IMR-90 (cell line): ENCODE measurements around the gene NADK. TPM values are rescaled to one million over a fixed set of nuclear protein-coding genes. Genes with fewer than 3 reads are reported as not detected.

Source experiments
- ATAC-seq: fragments of 200-7000 bp; cut with Tn5 transposase; 2 replicates; pipeline ENCODE4 v1.9.1; 2020; ENCODE audit warnings: low read depth, mild to moderate bottlenecking, moderate library complexity
- BruUV-seq: library from RNA; stranded (reverse); fragments of 400-500 nt; replicated peaks from 2 replicates; lab custom pipeline; 2021; lab: Mats Ljungman, UMichigan
- CTCF ChIA-PET: fragments of 300-600 bp; formaldehyde crosslinking; extraction: SDS; loops from one replicate; lab custom pipeline; 2021; ENCODE audit warnings: antibody characterized with exemption; lab: Yijun Ruan, JAX
- POLR2A ChIA-PET: fragments of 300-600 bp; sonication (Branson Sonifier 250); formaldehyde crosslinking; loops from one replicate; lab custom pipeline; 2022; ENCODE audit warnings: antibody characterized with exemption; ENCODE audit not compliant: unreplicated experiment; lab: Charles Lee
- DNase-seq: peaks from one replicate; pipeline ENCODE4 v3.0.0; 2013
- H2AFZ ChIP-seq: replicated peaks from 2 replicates; pipeline ENCODE3; 2013; ENCODE audit warnings: low read length, mild to moderate bottlenecking; ENCODE audit not compliant: poor library complexity
- H2AK5ac ChIP-seq: 2 replicates; pipeline ENCODE4 v1.6.1; 2013; ENCODE audit warnings: low read depth, low read length, inconsistent platforms
- H2AK9ac ChIP-seq: replicated peaks from 2 replicates; pipeline ENCODE3; 2013; ENCODE audit warnings: mild to moderate bottlenecking, low read depth, low read length, moderate library complexity; ENCODE audit not compliant: poor library complexity
- H2BK120ac ChIP-seq: 2 replicates; pipeline ENCODE4 v1.6.1; 2013; ENCODE audit warnings: low read depth, low read length, inconsistent platforms
- H2BK15ac ChIP-seq: 3 replicates; pipeline ENCODE4 v1.6.1; 2013; ENCODE audit warnings: low read depth, low read length, inconsistent platforms
- H2BK20ac ChIP-seq: 2 replicates; pipeline ENCODE4 v1.6.1; 2013; ENCODE audit warnings: low read depth, mild to moderate bottlenecking, inconsistent platforms, low read length, moderate library complexity
- H2BK5ac ChIP-seq: 2 replicates; pipeline ENCODE4 v1.6.1; 2013; ENCODE audit warnings: mild to moderate bottlenecking, low read depth, low read length, inconsistent platforms; ENCODE audit not compliant: poor library complexity, severe bottlenecking
- H3K14ac ChIP-seq: replicated peaks from 2 replicates; pipeline ENCODE4 v1.6.1; 2013; ENCODE audit warnings: low read depth, low read length, inconsistent platforms
- H3K18ac ChIP-seq: 2 replicates; pipeline ENCODE4 v1.6.1; 2013; ENCODE audit warnings: low read depth, low read length, control low read depth
- H3K23ac ChIP-seq: 2 replicates; pipeline ENCODE4 v1.6.1; 2013; ENCODE audit warnings: low read depth, low read length, inconsistent platforms
- H3K27ac ChIP-seq: 2 replicates; pipeline ENCODE4 v1.5.1; 2013; ENCODE audit warnings: mild to moderate bottlenecking, control low read depth, low read length; ENCODE audit not compliant: insufficient read depth
- H3K27me3 ChIP-seq: 2 replicates; pipeline ENCODE4 v1.6.1; 2013; ENCODE audit warnings: low read length; ENCODE audit not compliant: control insufficient read depth, insufficient read depth
- H3K36me3 ChIP-seq: 2 replicates; pipeline ENCODE4 v1.6.1; 2013; ENCODE audit warnings: low read length, mixed read lengths; ENCODE audit not compliant: control insufficient read depth, insufficient read depth
- H3K4ac ChIP-seq: 2 replicates; pipeline ENCODE4 v1.6.1; 2013; ENCODE audit warnings: low read depth, low read length, inconsistent platforms
- H3K4me1 ChIP-seq: 2 replicates; pipeline ENCODE4 v1.6.1; 2013; ENCODE audit warnings: low read length, mixed read lengths; ENCODE audit not compliant: control insufficient read depth, insufficient read depth
- H3K4me2 ChIP-seq: 2 replicates; pipeline ENCODE4 v1.6.1; 2013; ENCODE audit warnings: low read depth, mild to moderate bottlenecking, control low read depth, low read length, moderate library complexity
- H3K4me3 ChIP-seq: 2 replicates; pipeline ENCODE4 v1.5.1; 2013; ENCODE audit warnings: low read depth, mild to moderate bottlenecking, control low read depth, low read length, moderate library complexity; ENCODE audit not compliant: insufficient read depth
- H3K56ac ChIP-seq: 2 replicates; pipeline ENCODE4 v1.6.1; 2013; ENCODE audit warnings: low read length, inconsistent platforms; ENCODE audit not compliant: insufficient read depth; ENCODE audit errors: extremely low read depth
- H3K79me1 ChIP-seq, 2 experiments: 2 replicates each; pipeline ENCODE4 v1.6.1; 2013; ENCODE audit warnings: low read length in 2 of 2, inconsistent platforms in 1 of 2, low read depth in 1 of 2
- H3K9ac ChIP-seq: 2 replicates; pipeline ENCODE4 v1.6.1; 2013; ENCODE audit warnings: low read depth, low read length, control low read depth
- H3K9me1 ChIP-seq: 2 replicates; pipeline ENCODE4 v1.6.1; 2013; ENCODE audit warnings: low read length, inconsistent platforms; ENCODE audit not compliant: insufficient read depth
- H3K9me3 ChIP-seq: 2 replicates; pipeline ENCODE4 v1.6.1; 2013; ENCODE audit warnings: low read length; ENCODE audit not compliant: control insufficient read depth, insufficient read depth
- H4K20me1 ChIP-seq: 2 replicates; pipeline ENCODE4 v1.6.1; 2013; ENCODE audit warnings: low read length, inconsistent platforms; ENCODE audit not compliant: insufficient read depth
- H4K5ac ChIP-seq: 2 replicates; pipeline ENCODE4 v1.6.1; 2013; ENCODE audit warnings: mild to moderate bottlenecking, low read depth, low read length, control low read depth
- H4K8ac ChIP-seq, 2 experiments: 2 replicates each; pipeline ENCODE4 v1.6.1; 2013; ENCODE audit warnings: low read depth in 2 of 2, low read length in 2 of 2, control low read depth in 1 of 2, inconsistent platforms in 1 of 2
- H4K91ac ChIP-seq: 2 replicates; pipeline ENCODE4 v1.6.1; 2013; ENCODE audit warnings: low read depth, low read length, inconsistent platforms; ENCODE audit not compliant: insufficient read depth
- CEBPB ChIP-seq: IDR thresholded peaks from 2 replicates; pipeline ENCODE4 v1.6.1; 2012; ENCODE audit warnings: low read depth, low read length, improper control_type of control experiment
- MAFK ChIP-seq: IDR thresholded peaks from 2 replicates; pipeline ENCODE4 v1.6.1; 2012; ENCODE audit warnings: low read depth, low read length, improper control_type of control experiment
- NFE2L2 ChIP-seq: fragments of 150-350 bp; IDR thresholded peaks from 2 replicates; pipeline ENCODE4 v1.6.1; 2016; ENCODE audit warnings: low read depth, mild to moderate bottlenecking, low read length
- RCOR1 ChIP-seq: IDR thresholded peaks from 2 replicates; pipeline ENCODE4 v1.6.1; 2012; ENCODE audit warnings: mild to moderate bottlenecking, low read length, improper control_type of control experiment; ENCODE audit not compliant: insufficient replicate concordance
- RFX5 ChIP-seq: IDR thresholded peaks from 2 replicates; pipeline ENCODE4 v1.8.0; 2012; ENCODE audit warnings: low read depth, mild to moderate bottlenecking, low read length, moderate library complexity
- WGBS, 2 experiments: methylation state at CpG; one replicate each; pipeline versions ENCODE4 v1.1.5 to v1.1.7; 2013; ENCODE audit warnings: missing lambda C conversion rate in 2 of 2; ENCODE audit not compliant: insufficient read length in 1 of 2; ENCODE audit errors: extremely low coverage in 2 of 2; 5-methylcytosine and 5-hydroxymethylcytosine counted together
- dilution Hi-C: fragments of 300-500 bp; cut with HindIII; formaldehyde crosslinking; loops from one replicate; pipeline ENCODE4 v1.14.3; 2018; ENCODE audit warnings: low sequenced_read_pairs; ENCODE audit not compliant: unreplicated experiment
- in situ Hi-C: fragments of 300-500 bp; cut with MboI; formaldehyde crosslinking; loops from 3 replicates; pipeline ENCODE4 v1.14.3; 2019; ENCODE audit warnings: low sequenced_read_pairs, inconsistent platforms, mixed read lengths
- intact Hi-C: fragments of 100-400 bp; cut with micrococcal nuclease; formaldehyde crosslinking; loops from 2 replicates; pipeline ENCODE4 v1.10.0; 2022
- polyA plus RNA-seq, 3 experiments: library from polyadenylated mRNA; depleted of rRNA; stranded (reverse); fragments of >200 nt; gene quantifications; 2 replicates each; pipeline ENCODE4 v1.2.3, GENCODE V29; 2012; ENCODE audit warnings: low replicate concordance in 1 of 3
- total RNA-seq: library from RNA; depleted of rRNA; stranded (reverse); fragments of >200 nt; gene quantifications from 2 replicates; pipeline ENCODE4 v1.2.3, GENCODE V29; 2012
- TF ChIP-seq, protein P1 (sequence below): conservative IDR thresholded peaks from 2 replicates; pipeline ENCODE4 v1.5.1; 2012; ENCODE audit warnings: mild to moderate bottlenecking, low read depth, low read length, improper control_type of control experiment

The NADK gene
- total and polyA plus RNA-seq, 2 of the 4 experiments (the other 2 are of a cell fraction), result 12.5 to 56.1 TPM

DNA sequence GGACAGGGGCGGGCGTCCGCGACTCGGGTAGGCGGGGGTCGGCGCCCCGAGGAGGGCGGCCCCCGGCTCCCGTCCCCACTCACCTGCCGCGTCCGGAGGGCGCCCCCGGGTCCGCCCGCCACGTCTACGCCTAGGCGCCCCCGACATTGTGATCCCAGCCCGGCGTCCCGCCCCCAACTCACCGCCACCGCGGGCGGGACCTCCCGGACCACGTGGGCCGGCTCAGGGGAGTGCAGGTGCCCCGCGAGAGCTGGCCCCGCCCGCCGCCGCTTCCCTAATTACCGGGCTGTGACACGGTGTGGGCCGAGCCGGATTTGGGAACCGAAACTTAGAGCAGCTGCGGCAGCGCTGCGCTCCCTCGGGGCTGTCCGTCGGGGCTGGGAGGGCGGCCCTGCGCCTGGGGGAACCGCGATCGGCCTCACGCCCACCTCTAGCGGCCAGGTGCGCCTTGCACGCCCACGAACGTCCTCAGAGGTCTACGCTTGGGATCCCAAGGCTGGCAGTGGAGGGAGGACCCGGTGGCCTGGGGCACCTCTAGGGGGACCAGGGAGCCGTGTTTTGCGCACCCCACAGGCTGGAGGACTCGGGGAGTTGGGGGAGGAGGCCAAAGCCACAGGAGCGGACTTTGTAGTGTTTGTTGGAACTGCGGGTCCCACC, 521 bp upstream of the NADK start:
- H3K9ac ChIP-seq, result no peak overlapping the region
- no peaks in the 10 kb centered on the region for H3K27me3 ChIP-seq
- H2BK15ac ChIP-seq, result no peak overlapping the region
- H2AK5ac ChIP-seq, result peak overlapping the region; percentile 75
- H2BK20ac ChIP-seq, result no peak overlapping the region
- H3K14ac ChIP-seq, result no peak overlapping the region
- no peak overlapping the region for H2BK120ac ChIP-seq
- H3K9me3 ChIP-seq, result no peaks in the 10 kb centered on the region
- ChIA-PET POLR2A (no interaction called here), CTCF (no interaction called here)
- dilution Hi-C loops, result no loop called here
- H3K23ac ChIP-seq, result peak overlapping the region; percentile 32; the same call in 1 of the 2 replicates
- peak overlapping the region; percentile 98 for H2AFZ ChIP-seq
- DNase-seq, result no peak
- H3K79me1 ChIP-seq, result peaks cover 15 to 53% of the 10 kb centered on the region in 2 experiments; a peak in 3 of 4 replicates
- H2AK9ac ChIP-seq, result peak overlapping the region; percentile 96
- H4K20me1 ChIP-seq, result peaks cover 39% of the 10 kb centered on the region
- BruUV-seq, result no TSS peak
- no peak overlapping the region for H4K5ac ChIP-seq
- TF ChIP-seq RCOR1 (no peak), MAFK (no peak), CEBPB (no peak), RFX5 (no peak), NFE2L2 (no peak)
- TF ChIP-seq, protein P1, sequence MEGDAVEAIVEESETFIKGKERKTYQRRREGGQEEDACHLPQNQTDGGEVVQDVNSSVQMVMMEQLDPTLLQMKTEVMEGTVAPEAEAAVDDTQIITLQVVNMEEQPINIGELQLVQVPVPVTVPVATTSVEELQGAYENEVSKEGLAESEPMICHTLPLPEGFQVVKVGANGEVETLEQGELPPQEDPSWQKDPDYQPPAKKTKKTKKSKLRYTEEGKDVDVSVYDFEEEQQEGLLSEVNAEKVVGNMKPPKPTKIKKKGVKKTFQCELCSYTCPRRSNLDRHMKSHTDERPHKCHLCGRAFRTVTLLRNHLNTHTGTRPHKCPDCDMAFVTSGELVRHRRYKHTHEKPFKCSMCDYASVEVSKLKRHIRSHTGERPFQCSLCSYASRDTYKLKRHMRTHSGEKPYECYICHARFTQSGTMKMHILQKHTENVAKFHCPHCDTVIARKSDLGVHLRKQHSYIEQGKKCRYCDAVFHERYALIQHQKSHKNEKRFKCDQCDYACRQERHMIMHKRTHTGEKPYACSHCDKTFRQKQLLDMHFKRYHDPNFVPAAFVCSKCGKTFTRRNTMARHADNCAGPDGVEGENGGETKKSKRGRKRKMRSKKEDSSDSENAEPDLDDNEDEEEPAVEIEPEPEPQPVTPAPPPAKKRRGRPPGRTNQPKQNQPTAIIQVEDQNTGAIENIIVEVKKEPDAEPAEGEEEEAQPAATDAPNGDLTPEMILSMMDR, result no peak
- in situ Hi-C loops, result no loop called here
- peak overlapping the region; percentile 72 for H3K4me3 ChIP-seq
- H3K4me2 ChIP-seq, result peak overlapping the region; percentile 57
- H3K27ac ChIP-seq, result peak overlapping the region; percentile 30; the same call in 1 of the 2 replicates
- no peak overlapping the region for H3K18ac ChIP-seq
- peaks cover 14% of the 10 kb centered on the region for H3K9me1 ChIP-seq
- ATAC-seq, result peak; percentile 1; the same call in 1 of the 2 replicates
- no peak overlapping the region for H4K91ac ChIP-seq
- intact Hi-C loops, result loop anchor here (1.0 kb wide), 1 partner anchor 128 kb away; no protein-coding TSS in a partner anchor
- peak overlapping the region; percentile 49 to 66; a peak in 2 of 4 replicates for H4K8ac ChIP-seq
- 10% methylated on average over 24 of the region's 68 CpGs; no CpG with 5 or more reads in 1 of the 2 experiments for WGBS, 2 experiments
- H3K4ac ChIP-seq, result peak overlapping the region; percentile 44
- H3K36me3 ChIP-seq, result 0 out of 2 replicates have a peak, but pooled peaks cover 2% of the 10 kb centered on the region
- H3K56ac ChIP-seq, result no peak overlapping the region
- H3K4me1 ChIP-seq, result peaks cover 22% of the 10 kb centered on the region
- H2BK5ac ChIP-seq, result no peak overlapping the region
